ENCODE results near the gene ASPDH. TPM values are rescaled to one million over a fixed set of nuclear protein-coding genes. Genes with fewer than 3 reads are reported as not detected.

Gene ASPDH
- total RNA-seq, 2 experiments from 2014 or later: not detected

- H3K9me3 Mint-ChIP-seq: no peaks in the 10 kb centered on the region
- no peak overlapping the region for H3K4me3 Mint-ChIP-seq
- H3K4me1 ChIP-seq (ENCODE audit: insufficient read depth, low read length): peaks cover 16% of the 10 kb centered on the region
- H3K4me1 Mint-ChIP-seq (ENCODE audit: low read depth): peaks cover 29% of the 10 kb centered on the region
- H3K27me3 ChIP-seq (ENCODE audit: control insufficient read depth in 1 of 2, insufficient read depth in 2 of 2, low read length in 2 of 2): no peaks in the 10 kb centered on the region
- no peak overlapping the region for H3K4me3 ChIP-seq (ENCODE audit: low read length)
- CTCF ChIA-PET: no interaction called here
- H3K9me3 ChIP-seq (ENCODE audit: control insufficient read depth in 1 of 2, insufficient read depth in 1 of 2, low read length in 2 of 2): no peaks in the 10 kb centered on the region
- POLR2A ChIA-PET: no interaction called here
- DNase-seq: no peak
- H3K27ac ChIP-seq (ENCODE audit: low read depth in 1 of 2, low read length in 2 of 2): no peak overlapping the region
- no peaks in the 10 kb centered on the region for H3K36me3 ChIP-seq (ENCODE audit: insufficient read depth, low read length)
- peak overlapping the region; percentile 36 for H3K27ac Mint-ChIP-seq
- intact Hi-C loops (cut with DNase I, micrococcal nuclease): no loop called here
- no peak for ATAC-seq (ENCODE audit: poor library complexity)
- H3K36me3 Mint-ChIP-seq (ENCODE audit: low read depth): peaks cover 9% of the 10 kb centered on the region
- TF ChIP-seq, protein P1, sequence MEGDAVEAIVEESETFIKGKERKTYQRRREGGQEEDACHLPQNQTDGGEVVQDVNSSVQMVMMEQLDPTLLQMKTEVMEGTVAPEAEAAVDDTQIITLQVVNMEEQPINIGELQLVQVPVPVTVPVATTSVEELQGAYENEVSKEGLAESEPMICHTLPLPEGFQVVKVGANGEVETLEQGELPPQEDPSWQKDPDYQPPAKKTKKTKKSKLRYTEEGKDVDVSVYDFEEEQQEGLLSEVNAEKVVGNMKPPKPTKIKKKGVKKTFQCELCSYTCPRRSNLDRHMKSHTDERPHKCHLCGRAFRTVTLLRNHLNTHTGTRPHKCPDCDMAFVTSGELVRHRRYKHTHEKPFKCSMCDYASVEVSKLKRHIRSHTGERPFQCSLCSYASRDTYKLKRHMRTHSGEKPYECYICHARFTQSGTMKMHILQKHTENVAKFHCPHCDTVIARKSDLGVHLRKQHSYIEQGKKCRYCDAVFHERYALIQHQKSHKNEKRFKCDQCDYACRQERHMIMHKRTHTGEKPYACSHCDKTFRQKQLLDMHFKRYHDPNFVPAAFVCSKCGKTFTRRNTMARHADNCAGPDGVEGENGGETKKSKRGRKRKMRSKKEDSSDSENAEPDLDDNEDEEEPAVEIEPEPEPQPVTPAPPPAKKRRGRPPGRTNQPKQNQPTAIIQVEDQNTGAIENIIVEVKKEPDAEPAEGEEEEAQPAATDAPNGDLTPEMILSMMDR (IDR thresholded peaks at IDR 0.05): no peak
- no peaks in the 10 kb centered on the region for H3K27me3 Mint-ChIP-seq
Measured at GRCh38 chr19:50494186-50495019, 19.3 kb downstream of the ASPDH start.

DNA sequence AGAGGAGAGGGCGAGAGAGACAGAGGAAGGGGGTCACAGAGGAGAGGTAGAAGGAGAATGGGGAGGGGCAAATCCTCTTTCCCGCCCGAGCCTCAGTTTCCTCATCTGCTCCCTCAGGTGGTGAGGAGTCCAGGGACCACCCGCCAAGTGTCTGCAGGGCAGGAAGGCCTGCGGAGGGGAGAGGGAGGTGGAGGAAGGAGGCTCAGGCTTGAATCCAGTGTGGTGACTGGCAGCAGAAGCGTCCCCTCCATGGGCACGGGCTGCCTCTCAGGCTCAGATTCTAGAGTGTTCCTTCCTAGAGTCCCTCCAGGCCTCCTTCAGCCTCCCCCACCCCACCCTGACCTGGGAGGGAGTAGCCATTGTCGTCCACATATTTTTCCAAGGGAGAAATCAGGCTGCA, 20.5 kb downstream of the ASPDH start:
- H3K27me3 Mint-ChIP-seq: no peaks in the 10 kb centered on the region

GRCh38 chr19:50492303-50493052, 21.2 kb downstream of the ASPDH start:
- TF ChIP-seq, protein P1 (IDR thresholded peaks at IDR 0.05): no peak
- Histone ChIP-seq H3K27ac (ENCODE audit: low read depth in 1 of 2, low read length in 2 of 2) (no peak overlapping the region), H3K4me3 (ENCODE audit: low read length) (no peak overlapping the region), H3K36me3 (ENCODE audit: insufficient read depth, low read length) (no peaks in the 10 kb centered on the region), H3K9me3 (ENCODE audit: control insufficient read depth in 1 of 2, insufficient read depth in 1 of 2, low read length in 2 of 2) (no peaks in the 10 kb centered on the region), H3K4me1 (ENCODE audit: insufficient read depth, low read length) (peaks cover 20% of the 10 kb centered on the region), H3K27me3 (ENCODE audit: control insufficient read depth in 1 of 2, insufficient read depth in 2 of 2, low read length in 2 of 2) (no peaks in the 10 kb centered on the region)
- ChIA-PET CTCF (no interaction called here), POLR2A (no interaction called here)
- Mint-ChIP-seq H3K27ac (no peak overlapping the region), H3K27me3 (no peaks in the 10 kb centered on the region), H3K4me1 (ENCODE audit: low read depth) (peaks cover 37% of the 10 kb centered on the region), H3K4me3 (no peak overlapping the region), H3K36me3 (ENCODE audit: low read depth) (peaks cover 14% of the 10 kb centered on the region), H3K9me3 (no peaks in the 10 kb centered on the region)
- intact Hi-C loops (cut with DNase I, micrococcal nuclease): no loop called here
- ATAC-seq (ENCODE audit: poor library complexity) (peak; percentile 91), DNase-seq (peak in 7 of 14 experiments; percentile 15 to 50 (median 30))

More for the DNA sequence above, 20.5 kb downstream of the ASPDH start:
- ATAC-seq (ENCODE audit: poor library complexity): no peak
- TF ChIP-seq, protein P1 (IDR thresholded peaks at IDR 0.05): no peak
- Histone ChIP-seq H3K4me1 (ENCODE audit: insufficient read depth, low read length) (peaks cover 16% of the 10 kb centered on the region), H3K27ac (ENCODE audit: low read depth in 1 of 2, low read length in 2 of 2) (no peak overlapping the region), H3K36me3 (ENCODE audit: insufficient read depth, low read length) (no peaks in the 10 kb centered on the region), H3K9me3 (ENCODE audit: control insufficient read depth in 1 of 2, insufficient read depth in 1 of 2, low read length in 2 of 2) (no peaks in the 10 kb centered on the region), H3K4me3 (ENCODE audit: low read length) (no peak overlapping the region), H3K27me3 (ENCODE audit: control insufficient read depth in 1 of 2, insufficient read depth in 2 of 2, low read length in 2 of 2) (no peaks in the 10 kb centered on the region)
- Mint-ChIP-seq H3K27ac (no peak overlapping the region), H3K9me3 (no peaks in the 10 kb centered on the region), H3K4me1 (ENCODE audit: low read depth) (peaks cover 37% of the 10 kb centered on the region), H3K4me3 (no peak overlapping the region), H3K36me3 (ENCODE audit: low read depth) (peaks cover 14% of the 10 kb centered on the region)
- POLR2A ChIA-PET: no interaction called here
- CTCF ChIA-PET: no interaction called here
- intact Hi-C loops (cut with DNase I, micrococcal nuclease): no loop called here
- no peak for DNase-seq
